Sigmoid colon (tissue), 3 donors: Measurements from ENCODE around the gene FERD3L.

ENCODE experiments used
- POLR2A ChIP-seq, 2 donors: fragments of 450-650 bp; IDR thresholded peaks; one replicate each; pipeline ENCODE4 v1.6.1; 2016; ENCODE audit warnings: antibody characterized with exemption in 2 of 2, mild to moderate bottlenecking in 2 of 2, moderate library complexity in 2 of 2
- TF ChIP-seq, protein P1 (sequence below), 4 experiments: fragments of 450-650 bp in 3 of 4; fragments of 200-600 bp in 1 of 4; IDR thresholded peaks; one replicate each; pipeline ENCODE4 v1.5.1; 2016 to 2019; ENCODE audit warnings: antibody characterized with exemption in 4 of 4, mild to moderate bottlenecking in 3 of 4, moderate library complexity in 2 of 4

GRCh38 chr7:19112274-19113001 lies 32.8 kb downstream of the FERD3L start:
- TF ChIP-seq, protein P1, sequence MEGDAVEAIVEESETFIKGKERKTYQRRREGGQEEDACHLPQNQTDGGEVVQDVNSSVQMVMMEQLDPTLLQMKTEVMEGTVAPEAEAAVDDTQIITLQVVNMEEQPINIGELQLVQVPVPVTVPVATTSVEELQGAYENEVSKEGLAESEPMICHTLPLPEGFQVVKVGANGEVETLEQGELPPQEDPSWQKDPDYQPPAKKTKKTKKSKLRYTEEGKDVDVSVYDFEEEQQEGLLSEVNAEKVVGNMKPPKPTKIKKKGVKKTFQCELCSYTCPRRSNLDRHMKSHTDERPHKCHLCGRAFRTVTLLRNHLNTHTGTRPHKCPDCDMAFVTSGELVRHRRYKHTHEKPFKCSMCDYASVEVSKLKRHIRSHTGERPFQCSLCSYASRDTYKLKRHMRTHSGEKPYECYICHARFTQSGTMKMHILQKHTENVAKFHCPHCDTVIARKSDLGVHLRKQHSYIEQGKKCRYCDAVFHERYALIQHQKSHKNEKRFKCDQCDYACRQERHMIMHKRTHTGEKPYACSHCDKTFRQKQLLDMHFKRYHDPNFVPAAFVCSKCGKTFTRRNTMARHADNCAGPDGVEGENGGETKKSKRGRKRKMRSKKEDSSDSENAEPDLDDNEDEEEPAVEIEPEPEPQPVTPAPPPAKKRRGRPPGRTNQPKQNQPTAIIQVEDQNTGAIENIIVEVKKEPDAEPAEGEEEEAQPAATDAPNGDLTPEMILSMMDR (IDR thresholded peaks at IDR 0.05) = no peak
- no peak for TF ChIP-seq POLR2A (IDR thresholded peaks at IDR 0.05)
